Heart right ventricle (tissue), 16 donors: ENCODE data around the gene SPDL1. TPM values are rescaled to one million over a fixed set of nuclear protein-coding genes. Genes with fewer than 3 reads are reported as not detected.

Experiments used
- ATAC-seq, 8 donors: fragments of 200-7000 bp; cut with Tn5 transposase; one replicate each; pipeline ENCODE4 v1.9.1; 2020; ENCODE audit warnings: mild to moderate bottlenecking in 8 of 8, moderate library complexity in 8 of 8, moderate number of reproducible peaks in 1 of 8
- DNase-seq, 2 donors: peaks; one replicate each; pipeline ENCODE4 v3.0.0-alpha.2; 2020
- H3K27ac ChIP-seq, 10 donors: fragments of 200-600 bp; sonication (generic) in 2 of 10; one replicate each; pipeline versions ENCODE4 v1.5.0 to v1.8.0; 2020 to 2022; ENCODE audit warnings: mild to moderate bottlenecking in 3 of 10
- H3K27me3 ChIP-seq, 7 donors: fragments of 200-600 bp; one replicate each; pipeline ENCODE4 v1.8.0; 2021 to 2022; ENCODE audit warnings: mild to moderate bottlenecking in 2 of 7
- H3K36me3 ChIP-seq, 9 donors: fragments of 200-600 bp; sonication (generic) in 1 of 9; one replicate each; pipeline versions ENCODE4 v1.5.0 to v1.8.0; 2020 to 2022; ENCODE audit warnings: mild to moderate bottlenecking in 2 of 9
- H3K4me1 ChIP-seq, 9 donors: fragments of 200-600 bp; sonication (generic) in 1 of 9; one replicate each; pipeline versions ENCODE4 v1.5.0 to v1.8.0; 2020 to 2022; ENCODE audit warnings: mild to moderate bottlenecking in 4 of 9
- H3K4me3 ChIP-seq, 10 donors: fragments of 200-600 bp; sonication (generic) in 2 of 10; one replicate each; pipeline versions ENCODE4 v1.5.0 to v1.8.0; 2020 to 2022; ENCODE audit warnings: mild to moderate bottlenecking in 7 of 10, moderate library complexity in 2 of 10
- H3K9me3 ChIP-seq, 11 donors: fragments of 200-600 bp in 10 of 11; sonication (generic) in 2 of 11; one replicate each; pipeline versions ENCODE4 v1.5.0 to v1.8.0; 2013 to 2022; ENCODE audit warnings: mild to moderate bottlenecking in 2 of 11, control low read depth in 1 of 11, moderate library complexity in 1 of 11
- WGBS, 2 donors: extraction: QIAGEN DNeasy Blood & Tissue Kit; methylation state at CpG; one replicate each; pipeline ENCODE4 v1.1.7; 2013; ENCODE audit warnings: inconsistent platforms in 1 of 2; 5-methylcytosine and 5-hydroxymethylcytosine counted together
- intact Hi-C, 10 donors: fragments of 100-400 bp; cut with DNase I; formaldehyde crosslinking; loops; one replicate each; pipeline versions ENCODE4 v1.11.1 to v1.14.2; 2022
- polyA plus RNA-seq, 2 donors: library from polyadenylated mRNA; stranded (reverse); fragments of 200-250 nt; gene quantifications; one replicate each; pipeline ENCODE4 v1.2.3, GENCODE V29; 2013
- total RNA-seq, 10 donors: library from RNA; stranded (reverse); fragmentation: NEBNext Ultra II Directional in 3 of 10; extraction: Animal tissue kit (Norgen Biotek cat#: 25700) in 3 of 10; gene quantifications; one replicate each; pipeline versions ENCODE4 v1.2.1 to v1.2.4, GENCODE V29; 2021 to 2023
- TF ChIP-seq, protein P1 (sequence below), 9 donors: fragments of 200-600 bp; sonication (generic) in 2 of 9; IDR thresholded peaks; one replicate each; pipeline versions ENCODE4 v1.5.0 to v1.8.0; 2021 to 2022; ENCODE audit warnings: antibody characterized with exemption in 9 of 9, mild to moderate bottlenecking in 5 of 9, moderate library complexity in 1 of 9
- donor health status: Arrhythmogenic right ventricular cardiomyopathy.
- donor health status: ischemic (EF 13 %, LVEDD 7.1; RV severe dilation, severe dysfunction).
- donor health status: healthy with polysubstance abuse.
- donor health status: DM: no; HTN: yes; CAD: no.
- donor health status: DM: no; HTN: no; CAD: no.
- donor health status: ischemic (EF 25% LVEDD 6.9; RV normal size, moderate dysfunction).
- donor health status: ischemic (EF 25% LVEDD 5.7; RV mildly dilated, moderate dysfunction).
- donor health status: healthy.
- donor health status: DM: yes; HTN: yes; CAD: no.
- donor health status: Ischemic cardiomyopathy.
- donor health status: ischemic (EF 35%, LVEDD 5.7; RV mildly dilated, moderate dysfunction).
- donor health status: nonischemic (EF 11% LVEDD 7.7; RV severe dilation, severe dysfunction).
- donor health status: DM: yes; HTN: yes; CAD: no.
- donor health status: PGD.
- donor health status: ischemic (EF 29% LVEDD 5.4; RV normal size, mild dysfunction).
- donor health status: nonischemic (EF 23%, LVEDD 6.1; RV moderate dilation, normal function).

Gene SPDL1
- total and polyA plus RNA-seq, 12 donors: 2.9 to 5.7 (median 4.1) TPM

DNA sequence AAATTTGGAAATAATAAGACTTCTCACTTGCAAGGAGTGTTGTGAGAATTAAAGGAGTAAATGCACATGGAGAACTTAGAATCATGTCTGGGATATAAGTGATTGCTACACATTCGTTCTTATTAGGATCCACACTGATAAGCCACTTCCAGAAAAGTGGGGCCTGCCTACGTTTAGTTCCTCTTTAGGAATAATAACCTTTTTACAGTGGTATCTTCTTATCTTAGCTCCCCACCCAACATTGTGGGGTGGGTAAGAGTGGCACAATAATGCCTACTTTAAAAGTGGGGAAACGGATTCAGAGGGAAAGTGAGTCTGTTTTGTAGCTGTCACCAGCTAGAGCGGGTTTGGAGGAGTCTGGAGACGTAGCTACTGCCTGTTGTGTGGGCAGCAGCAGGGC, 69.5 kb downstream of the SPDL1 start:
- ATAC-seq: no peak
- Histone ChIP-seq H3K4me1 (peaks cover 0 to 80% (median 22%) of the 10 kb centered on the region in 9 donors), H3K9me3 (no peaks in the 10 kb centered on the region), H3K27ac (no peak overlapping the region), H3K36me3 (peaks cover 0 to 17% (median 0%) of the 10 kb centered on the region in 9 donors), H3K27me3 (peaks cover 0 to 3% (median 0%) of the 10 kb centered on the region in 7 donors), H3K4me3 (no peak overlapping the region)
- intact Hi-C loops: no loop called here
- TF ChIP-seq, protein P1, sequence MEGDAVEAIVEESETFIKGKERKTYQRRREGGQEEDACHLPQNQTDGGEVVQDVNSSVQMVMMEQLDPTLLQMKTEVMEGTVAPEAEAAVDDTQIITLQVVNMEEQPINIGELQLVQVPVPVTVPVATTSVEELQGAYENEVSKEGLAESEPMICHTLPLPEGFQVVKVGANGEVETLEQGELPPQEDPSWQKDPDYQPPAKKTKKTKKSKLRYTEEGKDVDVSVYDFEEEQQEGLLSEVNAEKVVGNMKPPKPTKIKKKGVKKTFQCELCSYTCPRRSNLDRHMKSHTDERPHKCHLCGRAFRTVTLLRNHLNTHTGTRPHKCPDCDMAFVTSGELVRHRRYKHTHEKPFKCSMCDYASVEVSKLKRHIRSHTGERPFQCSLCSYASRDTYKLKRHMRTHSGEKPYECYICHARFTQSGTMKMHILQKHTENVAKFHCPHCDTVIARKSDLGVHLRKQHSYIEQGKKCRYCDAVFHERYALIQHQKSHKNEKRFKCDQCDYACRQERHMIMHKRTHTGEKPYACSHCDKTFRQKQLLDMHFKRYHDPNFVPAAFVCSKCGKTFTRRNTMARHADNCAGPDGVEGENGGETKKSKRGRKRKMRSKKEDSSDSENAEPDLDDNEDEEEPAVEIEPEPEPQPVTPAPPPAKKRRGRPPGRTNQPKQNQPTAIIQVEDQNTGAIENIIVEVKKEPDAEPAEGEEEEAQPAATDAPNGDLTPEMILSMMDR (IDR thresholded peaks at IDR 0.05): no peak
- no peak for DNase-seq
- WGBS, 2 donors: 65 to 76% methylated on average over 5 of the region's 5 CpGs

Other genes with a start within 250 kb of the SPDL1 start
- gene DOCK2, start 53.5 kb downstream of the SPDL1 start, total RNA-seq: 10 to 100 TPM in 2 of 10 donors, 1 to 10 TPM in 8; 1.2 to 24.6 (median 5.2) TPM
- 1 to 10 TPM; 1.2 to 3.0 TPM for gene DOCK2, start 53.5 kb downstream of the SPDL1 start, polyA plus RNA-seq